ENCODE measurements around the gene SZT2.

Gene SZT2

DNA sequence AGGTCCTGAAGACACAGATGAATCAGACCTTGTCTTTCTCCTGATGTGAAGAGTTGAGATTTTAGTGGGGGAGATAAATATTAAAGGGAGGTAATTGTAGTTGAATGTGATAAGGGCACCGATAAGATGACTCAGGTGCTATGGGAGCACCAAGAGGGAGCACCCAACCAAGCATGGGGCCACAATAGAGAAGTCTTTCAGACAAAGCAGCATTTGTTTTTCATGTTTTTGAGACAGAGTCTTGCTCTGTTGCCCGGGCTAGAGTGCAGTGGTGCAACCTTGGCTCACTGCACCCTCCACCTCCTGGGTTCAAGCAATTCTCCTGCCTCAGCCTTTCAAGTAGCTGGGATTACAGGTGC is 16.2 kb downstream of the SZT2 start:
- no peak for TF ChIP-seq ZC3H10 (CRISPR knock-in tag; IDR thresholded peaks at IDR 0.05)
- TF ChIP-seq CSDC2 (CRISPR knock-in tag; IDR thresholded peaks at IDR 0.05), result no peak
- no peak for TF ChIP-seq ZNF8 (CRISPR knock-in tag; IDR thresholded peaks at IDR 0.05)
- TF ChIP-seq, protein P1, sequence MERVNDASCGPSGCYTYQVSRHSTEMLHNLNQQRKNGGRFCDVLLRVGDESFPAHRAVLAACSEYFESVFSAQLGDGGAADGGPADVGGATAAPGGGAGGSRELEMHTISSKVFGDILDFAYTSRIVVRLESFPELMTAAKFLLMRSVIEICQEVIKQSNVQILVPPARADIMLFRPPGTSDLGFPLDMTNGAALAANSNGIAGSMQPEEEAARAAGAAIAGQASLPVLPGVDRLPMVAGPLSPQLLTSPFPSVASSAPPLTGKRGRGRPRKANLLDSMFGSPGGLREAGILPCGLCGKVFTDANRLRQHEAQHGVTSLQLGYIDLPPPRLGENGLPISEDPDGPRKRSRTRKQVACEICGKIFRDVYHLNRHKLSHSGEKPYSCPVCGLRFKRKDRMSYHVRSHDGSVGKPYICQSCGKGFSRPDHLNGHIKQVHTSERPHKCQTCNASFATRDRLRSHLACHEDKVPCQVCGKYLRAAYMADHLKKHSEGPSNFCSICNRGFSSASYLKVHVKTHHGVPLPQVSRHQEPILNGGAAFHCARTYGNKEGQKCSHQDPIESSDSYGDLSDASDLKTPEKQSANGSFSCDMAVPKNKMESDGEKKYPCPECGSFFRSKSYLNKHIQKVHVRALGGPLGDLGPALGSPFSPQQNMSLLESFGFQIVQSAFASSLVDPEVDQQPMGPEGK (CRISPR knock-in tag; IDR thresholded peaks at IDR 0.05; ENCODE audit: borderline replicate concordance), result no peak
- no peak for TF ChIP-seq TCF4 (CRISPR knock-in tag; IDR thresholded peaks at IDR 0.05; ENCODE audit: borderline replicate concordance)
- TF ChIP-seq SNAI2 (CRISPR knock-in tag; IDR thresholded peaks at IDR 0.05), result no peak
- TF ChIP-seq ARNTL (CRISPR knock-in tag; IDR thresholded peaks at IDR 0.05; ENCODE audit: borderline replicate concordance, low read depth), result no peak
- TF ChIP-seq TOX (CRISPR knock-in tag; IDR thresholded peaks at IDR 0.05; ENCODE audit: borderline replicate concordance), result no peak
- TF ChIP-seq BACH2 (CRISPR knock-in tag; IDR thresholded peaks at IDR 0.05; ENCODE audit: borderline replicate concordance), result no peak
- TF ChIP-seq TSHZ2 (CRISPR knock-in tag; IDR thresholded peaks at IDR 0.05), result no peak
- ATAC-seq, result no peak

GRCh38 chr1:43410571-43410970 is 20.9 kb downstream of the SZT2 start:
- TF ChIP-seq, protein P1 (CRISPR knock-in tag; IDR thresholded peaks at IDR 0.05; ENCODE audit: borderline replicate concordance), result no peak
- TF ChIP-seq ZFP3 (CRISPR knock-in tag; IDR thresholded peaks at IDR 0.05) (no peak), BACH2 (CRISPR knock-in tag; IDR thresholded peaks at IDR 0.05; ENCODE audit: borderline replicate concordance) (no peak), ESRRG (CRISPR knock-in tag; IDR thresholded peaks at IDR 0.05) (no peak), TCF4 (CRISPR knock-in tag; IDR thresholded peaks at IDR 0.05; ENCODE audit: borderline replicate concordance) (no peak), ZFP30 (CRISPR knock-in tag; IDR thresholded peaks at IDR 0.05) (no peak), SNAI2 (CRISPR knock-in tag; IDR thresholded peaks at IDR 0.05) (no peak), TSHZ2 (CRISPR knock-in tag; IDR thresholded peaks at IDR 0.05) (no peak), GLIS3 (CRISPR knock-in tag; IDR thresholded peaks at IDR 0.05) (no peak), POU6F1 (CRISPR knock-in tag; IDR thresholded peaks at IDR 0.05; ENCODE audit: borderline replicate concordance, low read depth) (no peak), PPARA (CRISPR knock-in tag; IDR thresholded peaks at IDR 0.05; ENCODE audit: borderline replicate concordance) (no peak), TOX (CRISPR knock-in tag; IDR thresholded peaks at IDR 0.05; ENCODE audit: borderline replicate concordance) (no peak)
- TF ChIP-seq, protein P2, sequence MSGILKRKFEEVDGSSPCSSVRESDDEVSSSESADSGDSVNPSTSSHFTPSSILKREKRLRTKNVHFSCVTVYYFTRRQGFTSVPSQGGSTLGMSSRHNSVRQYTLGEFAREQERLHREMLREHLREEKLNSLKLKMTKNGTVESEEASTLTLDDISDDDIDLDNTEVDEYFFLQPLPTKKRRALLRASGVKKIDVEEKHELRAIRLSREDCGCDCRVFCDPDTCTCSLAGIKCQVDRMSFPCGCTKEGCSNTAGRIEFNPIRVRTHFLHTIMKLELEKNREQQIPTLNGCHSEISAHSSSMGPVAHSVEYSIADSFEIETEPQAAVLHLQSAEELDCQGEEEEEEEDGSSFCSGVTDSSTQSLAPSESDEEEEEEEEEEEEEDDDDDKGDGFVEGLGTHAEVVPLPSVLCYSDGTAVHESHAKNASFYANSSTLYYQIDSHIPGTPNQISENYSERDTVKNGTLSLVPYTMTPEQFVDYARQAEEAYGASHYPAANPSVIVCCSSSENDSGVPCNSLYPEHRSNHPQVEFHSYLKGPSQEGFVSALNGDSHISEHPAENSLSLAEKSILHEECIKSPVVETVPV (CRISPR knock-in tag; IDR thresholded peaks at IDR 0.05), result no peak
- ATAC-seq, result no peak
